Natural killer cell (primary cell): Measurements from ENCODE around the gene ACVR1C. TPM values are rescaled to one million over a fixed set of nuclear protein-coding genes. Genes with fewer than 3 reads are reported as not detected.
A peak's percentile ranks its signal among the peaks of the same experiment; 100 is the strongest.

ENCODE experiments used
- ATAC-seq, 3 donors: fragments of 150-1000 bp in 2 of 3; fragments of 200-7000 bp in 1 of 3; cut with Tn5 transposase; 1 replicate in 1 of 3; 2 replicates in 2 of 3; pipeline ENCODE4 v1.10.0; 2021; ENCODE audit warnings: mild to moderate bottlenecking in 2 of 3, moderate library complexity in 2 of 3
- DNase-seq, 2 donors: peaks; one replicate each; pipeline versions ENCODE4 v3.0.0 to v3.0.0-alpha.2; 2013 to 2021; ENCODE audit warnings: mixed read lengths in 1 of 2
- H3K27ac ChIP-seq: one replicate; pipeline ENCODE4 v1.5.1; 2013; ENCODE audit warnings: mild to moderate bottlenecking, low read length
- H3K27me3 ChIP-seq: one replicate; pipeline ENCODE4 v1.6.1; 2013; ENCODE audit warnings: low read length; ENCODE audit not compliant: control insufficient read depth, insufficient read depth
- H3K36me3 ChIP-seq: one replicate; pipeline ENCODE4 v1.6.1; 2013; ENCODE audit warnings: low read length; ENCODE audit not compliant: control insufficient read depth, insufficient read depth
- H3K4me1 ChIP-seq: one replicate; pipeline ENCODE4 v1.6.1; 2013; ENCODE audit warnings: low read length; ENCODE audit not compliant: control insufficient read depth, insufficient read depth
- H3K4me3 ChIP-seq: one replicate; pipeline ENCODE4 v1.5.1; 2013; ENCODE audit warnings: low read length
- H3K9me3 ChIP-seq: one replicate; pipeline ENCODE4 v1.6.1; 2013; ENCODE audit warnings: low read length; ENCODE audit not compliant: control insufficient read depth, insufficient read depth
- H3K27ac Mint-ChIP-seq, 2 donors: one replicate each; pipeline ENCODE4 v1.8.0; 2022; ENCODE audit warnings: mild to moderate bottlenecking in 2 of 2, mixed read lengths in 2 of 2, moderate library complexity in 1 of 2
- H3K27me3 Mint-ChIP-seq, 2 donors: one replicate each; pipeline ENCODE4 v1.8.0; 2022; ENCODE audit warnings: low read depth in 2 of 2, mixed read lengths in 2 of 2
- H3K36me3 Mint-ChIP-seq: one replicate; pipeline ENCODE4 v1.8.0; 2022; ENCODE audit warnings: mixed read lengths
- H3K4me1 Mint-ChIP-seq, 2 donors: one replicate each; pipeline ENCODE4 v1.8.0; 2022; ENCODE audit warnings: mixed read lengths in 2 of 2
- H3K4me3 Mint-ChIP-seq: one replicate; pipeline ENCODE4 v1.8.0; 2022; ENCODE audit warnings: mild to moderate bottlenecking, moderate library complexity, mixed read lengths
- H3K9me3 Mint-ChIP-seq, 2 donors: one replicate each; pipeline ENCODE4 v1.8.0; 2022; ENCODE audit warnings: mixed read lengths in 2 of 2
- CTCF ChIP-seq: fragments of 200-600 bp; IDR thresholded peaks from one replicate; pipeline ENCODE4 v1.8.0; 2022; ENCODE audit warnings: antibody characterized with exemption
- WGBS: methylation state at CpG from one replicate; pipeline ENCODE4 v1.1.7; 2013; ENCODE audit warnings: missing lambda C conversion rate; ENCODE audit not compliant: insufficient coverage; 5-methylcytosine and 5-hydroxymethylcytosine counted together
- intact Hi-C: fragments of 100-400 bp; cut with micrococcal nuclease; formaldehyde crosslinking; loops from one replicate; pipeline ENCODE4 v1.14.2; 2022
- total RNA-seq, 4 donors: library from RNA; stranded (reverse); fragments of 120-200 nt in 1 of 4; gene quantifications; one replicate each; pipeline versions ENCODE4 v1.2.3 to v1.2.4, GENCODE V29; 2013 to 2022

Gene ACVR1C
- total RNA-seq: under 1 TPM; 0.05 to 0.45 (median 0.19) TPM
- 1.1 TPM for total RNA-seq (2013)

GRCh38 chr2:157628477-157629415, at the start of gene ACVR1C:
TSS of gene ACVR1C (minus strand) at chr2:157628864. CDS start at chr2:157628644, 220 bp downstream.
- Mint-ChIP-seq H3K4me3 (peak within 1 kb of the TSS; percentile 86), H3K36me3 (no peaks in the 10 kb centered on the region), H3K27ac (no peak within 1 kb of the TSS), H3K27me3 (peaks cover 7 to 12% of the 10 kb centered on the region in 2 donors), H3K4me1 (peaks cover 10 to 21% of the 10 kb centered on the region in 2 donors), H3K9me3 (no peaks in the 10 kb centered on the region)
- DNase-seq (peak; percentile 54 to 84), ATAC-seq (peak; percentile 87)
- TF ChIP-seq CTCF: peak; percentile 32
- peaks cover 14% of the 10 kb centered on the region for H3K4me1 ChIP-seq
- intact Hi-C loops: no loop called here
- H3K27ac ChIP-seq: no peak within 1 kb of the TSS
- H3K4me3 ChIP-seq: peak within 1 kb of the TSS; percentile 58
- peaks cover 13% of the 10 kb centered on the region for H3K27me3 ChIP-seq
- H3K9me3 ChIP-seq: no peaks in the 10 kb centered on the region
- WGBS: under 1% methylated on average over 79 of the region's 79 CpGs
- H3K36me3 ChIP-seq: no peaks in the 10 kb centered on the region

GRCh38 chr2:157677941-157678340, 49.3 kb upstream of the ACVR1C start:
- H3K9me3 Mint-ChIP-seq: no peaks in the 10 kb centered on the region
- no peaks in the 10 kb centered on the region for H3K9me3 ChIP-seq
- no peak overlapping the region for H3K27ac ChIP-seq
- no peaks in the 10 kb centered on the region for H3K36me3 ChIP-seq
- no peak overlapping the region for H3K4me3 ChIP-seq
- H3K4me3 Mint-ChIP-seq: no peak overlapping the region
- H3K27me3 ChIP-seq: no peaks in the 10 kb centered on the region
- no peaks in the 10 kb centered on the region for H3K4me1 Mint-ChIP-seq
- intact Hi-C loops: no loop called here
- no peak overlapping the region for H3K27ac Mint-ChIP-seq
- no peaks in the 10 kb centered on the region for H3K36me3 Mint-ChIP-seq
- ATAC-seq (no peak), DNase-seq (no peak)
- H3K4me1 ChIP-seq: no peaks in the 10 kb centered on the region
- TF ChIP-seq CTCF: no peak
- peaks cover 9 to 16% of the 10 kb centered on the region in 2 donors for H3K27me3 Mint-ChIP-seq

- peaks cover 0 to 4% of the 10 kb centered on the region in 2 donors for H3K9me3 Mint-ChIP-seq
Measured at GRCh38 chr2:157672129-157672528, 43.5 kb upstream of the ACVR1C start.

More at GRCh38 chr2:157672129-157672528, 43.5 kb upstream of the ACVR1C start:
- H3K36me3 Mint-ChIP-seq: no peaks in the 10 kb centered on the region
- Histone ChIP-seq H3K27me3 (no peaks in the 10 kb centered on the region), H3K36me3 (no peaks in the 10 kb centered on the region), H3K4me3 (no peak overlapping the region), H3K4me1 (no peaks in the 10 kb centered on the region), H3K27ac (no peak overlapping the region), H3K9me3 (no peaks in the 10 kb centered on the region)
- H3K27me3 Mint-ChIP-seq: peaks cover 5% of the 10 kb centered on the region in 2 donors
- ATAC-seq (no peak), DNase-seq (no peak)
- no peak overlapping the region for H3K27ac Mint-ChIP-seq
- TF ChIP-seq CTCF: no peak
- intact Hi-C loops: no loop called here
- no peak overlapping the region for H3K4me3 Mint-ChIP-seq
- WGBS: 90% methylated on average over 9 of the region's 10 CpGs
- H3K4me1 Mint-ChIP-seq: no peaks in the 10 kb centered on the region
